Thymus (tissue), 11 donors: Measurements from ENCODE around the gene KIF13A. TPM values are rescaled to one million over a fixed set of nuclear protein-coding genes. Genes with fewer than 3 reads are reported as not detected.
"Not testable (repeated sequence)": the region's sequence is repeated elsewhere in the genome, so short reads cannot be mapped to it uniquely, and the experiment has no call there.

Experiments used
- DNase-seq, 9 donors: peaks; one replicate each; pipeline ENCODE4 v3.0.0-alpha.2; 2013; ENCODE audit warnings: low spot score in 9 of 9, low read depth in 6 of 9, missing footprints in 1 of 9
- H3K27ac ChIP-seq, 2 donors: one replicate each; pipeline ENCODE4 v1.5.1; 2013; ENCODE audit warnings: control low read depth in 1 of 2, low read depth in 1 of 2, low read length in 1 of 2, mild to moderate bottlenecking in 1 of 2, moderate library complexity in 1 of 2
- H3K27me3 ChIP-seq, 2 donors: one replicate each; pipeline ENCODE4 v1.5.1; 2013; ENCODE audit warnings: low read length in 1 of 2; ENCODE audit not compliant: control insufficient read depth in 2 of 2, insufficient read depth in 1 of 2
- H3K36me3 ChIP-seq, 2 donors: one replicate each; pipeline ENCODE4 v1.5.1; 2013; ENCODE audit warnings: low read length in 1 of 2, mild to moderate bottlenecking in 1 of 2, moderate library complexity in 1 of 2; ENCODE audit not compliant: control insufficient read depth in 2 of 2, insufficient read depth in 2 of 2
- H3K4me1 ChIP-seq, 2 donors: one replicate each; pipeline ENCODE4 v1.5.1; 2013; ENCODE audit warnings: low read length in 2 of 2; ENCODE audit not compliant: control insufficient read depth in 2 of 2, insufficient read depth in 2 of 2
- H3K4me3 ChIP-seq, 2 donors: one replicate each; pipeline ENCODE4 v1.5.1; 2013; ENCODE audit warnings: low read length in 2 of 2, control low read depth in 1 of 2, mild to moderate bottlenecking in 1 of 2
- H3K9me3 ChIP-seq, 2 donors: one replicate each; pipeline ENCODE4 v1.5.1; 2013; ENCODE audit warnings: low read length in 1 of 2, mild to moderate bottlenecking in 1 of 2; ENCODE audit not compliant: control insufficient read depth in 2 of 2, insufficient read depth in 1 of 2
- WGBS: extraction: QIAGEN DNeasy Blood & Tissue Kit; methylation state at CpG from one replicate; pipeline ENCODE4 v1.1.7; 2013; 5-methylcytosine and 5-hydroxymethylcytosine counted together
- polyA plus RNA-seq: library from polyadenylated mRNA; stranded (reverse); fragments of 200-250 nt; gene quantifications from one replicate; pipeline ENCODE4 v1.2.3, GENCODE V29; 2013
- total RNA-seq: library from RNA; stranded (reverse); fragments of 120-200 nt; gene quantifications from one replicate; pipeline ENCODE4 v1.2.4, GENCODE V29; 2013
- donor health status: healthy.

Gene KIF13A
- total and polyA plus RNA-seq, 2 donors: 8.5 to 13.7 TPM

DNA sequence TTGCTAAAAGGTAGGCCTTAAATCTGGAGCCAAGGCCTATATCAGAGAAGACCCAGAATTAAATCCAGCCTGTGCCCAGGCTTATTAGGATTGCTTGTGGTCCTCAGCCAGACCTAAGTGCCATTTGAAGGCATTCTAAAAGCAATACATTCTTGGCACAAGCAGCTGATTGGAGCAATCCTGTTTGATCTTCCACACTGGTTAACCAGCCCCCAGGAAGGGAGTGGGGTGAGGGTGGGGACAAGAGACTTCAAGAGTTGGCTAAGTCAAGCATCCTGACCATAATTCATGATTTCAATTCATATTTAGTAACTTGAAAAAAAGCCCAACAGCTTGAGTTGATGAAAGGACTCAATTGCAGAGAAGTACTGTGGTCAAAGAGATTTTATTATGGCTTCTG is 128.9 kb downstream of the KIF13A start:
- Histone ChIP-seq H3K27ac (no peak overlapping the region), H3K27me3 (no peaks in the 10 kb centered on the region), H3K9me3 (no peaks in the 10 kb centered on the region), H3K4me1 (no peaks in the 10 kb centered on the region), H3K36me3 (no peaks in the 10 kb centered on the region), H3K4me3 (no peak overlapping the region)
- no peak for DNase-seq

DNA sequence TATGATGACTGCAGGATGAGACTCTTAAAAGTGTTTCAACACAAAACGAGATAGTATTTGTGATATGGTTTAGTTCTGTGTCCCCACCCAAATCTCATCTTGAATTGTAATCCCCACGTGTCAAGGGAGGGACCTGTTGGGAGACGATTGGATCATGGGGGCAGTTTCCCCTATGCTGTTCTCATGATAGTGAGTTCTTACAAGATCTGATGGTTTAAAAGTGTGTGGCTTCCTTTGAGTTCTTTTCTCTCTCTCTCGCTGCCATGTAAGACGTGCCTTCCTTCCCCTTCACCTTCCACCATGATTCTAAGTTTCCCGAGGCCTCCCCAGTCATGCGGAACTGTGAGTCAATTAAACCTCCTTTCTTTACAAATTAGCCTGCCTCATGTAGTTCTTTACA is 130.2 kb downstream of the KIF13A start:
- not testable (repeated sequence) for DNase-seq, H3K4me3 ChIP-seq, H3K36me3 ChIP-seq, H3K9me3 ChIP-seq, H3K27ac ChIP-seq, H3K27me3 ChIP-seq, H3K4me1 ChIP-seq
- WGBS: 95% methylated on average over 7 of the region's 7 CpGs

DNA sequence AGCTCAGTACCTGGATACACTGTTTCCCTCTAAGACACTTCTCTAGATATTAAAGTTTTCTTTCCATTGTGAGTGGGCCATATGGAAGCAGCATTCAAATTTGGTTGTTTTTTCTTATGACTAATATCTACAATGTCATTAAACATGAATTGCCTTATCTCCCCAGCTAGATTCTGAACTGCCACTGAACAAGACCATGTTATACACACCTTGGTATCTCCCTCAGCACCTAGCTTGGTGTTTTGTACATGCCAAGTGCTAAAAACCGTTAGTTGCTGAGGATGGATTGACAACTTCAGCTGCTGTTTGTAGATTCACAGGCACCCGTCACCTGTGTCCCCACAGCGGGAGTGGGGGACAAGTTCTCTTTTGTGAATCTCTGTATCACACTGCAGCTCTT is 131.1 kb downstream of the KIF13A start:
- Histone ChIP-seq H3K9me3 (no peaks in the 10 kb centered on the region), H3K4me3 (no peak overlapping the region), H3K4me1 (no peaks in the 10 kb centered on the region), H3K27me3 (no peaks in the 10 kb centered on the region), H3K27ac (no peak overlapping the region), H3K36me3 (no peaks in the 10 kb centered on the region)
- no peak for DNase-seq
- 98% methylated on average over 3 of the region's 3 CpGs for WGBS

DNA sequence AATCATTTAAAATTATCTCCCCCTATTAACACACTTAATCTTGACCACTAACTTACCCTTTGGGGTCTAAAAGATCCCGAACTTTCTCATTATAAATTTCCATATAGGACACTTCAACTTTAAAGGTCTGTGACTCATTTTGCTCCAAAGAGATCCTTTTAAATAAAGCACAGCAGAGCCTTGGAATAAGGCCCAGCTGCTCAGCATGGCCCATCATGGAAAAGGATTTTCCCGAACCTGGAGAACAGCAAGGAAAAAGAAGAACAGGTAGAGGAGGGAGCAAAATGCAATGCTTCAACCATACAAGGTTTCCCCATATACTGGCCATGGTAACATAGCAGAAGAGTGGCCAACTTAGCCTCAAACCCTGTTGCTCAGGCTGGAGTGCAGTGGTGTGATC is 132.1 kb downstream of the KIF13A start:
- H3K4me3 ChIP-seq: no peak overlapping the region
- DNase-seq: no peak
- no peaks in the 10 kb centered on the region for H3K4me1 ChIP-seq
- no peaks in the 10 kb centered on the region for H3K9me3 ChIP-seq
- no peak overlapping the region for H3K27ac ChIP-seq
- no peaks in the 10 kb centered on the region for H3K27me3 ChIP-seq
- H3K36me3 ChIP-seq: no peaks in the 10 kb centered on the region
- WGBS: 98% methylated on average over 2 of the region's 2 CpGs

DNA sequence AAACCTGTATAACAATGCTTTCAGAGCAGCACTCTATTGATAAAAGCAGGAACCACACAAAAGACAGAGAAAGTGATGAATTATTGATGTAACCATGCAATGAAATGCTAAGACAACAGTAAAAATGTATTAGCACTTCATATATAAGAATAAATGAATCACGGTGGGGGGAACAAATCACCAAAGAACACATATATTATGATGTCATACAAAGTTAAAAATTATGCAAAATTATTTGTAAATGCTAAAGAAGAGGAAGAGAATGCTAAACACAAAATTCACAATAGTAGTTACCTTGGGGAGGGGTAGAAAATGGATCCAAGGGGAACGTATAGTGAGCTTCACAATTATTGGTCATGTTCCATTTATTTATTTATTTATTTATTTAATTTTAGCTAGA is 133.9 kb downstream of the KIF13A start:
- Histone ChIP-seq H3K4me1 (no peaks in the 10 kb centered on the region), H3K9me3 (no peaks in the 10 kb centered on the region), H3K4me3 (no peak overlapping the region), H3K36me3 (no peaks in the 10 kb centered on the region), H3K27ac (no peak overlapping the region), H3K27me3 (no peaks in the 10 kb centered on the region)
- DNase-seq: no peak
- WGBS: 97% methylated on average over 2 of the region's 2 CpGs

DNA sequence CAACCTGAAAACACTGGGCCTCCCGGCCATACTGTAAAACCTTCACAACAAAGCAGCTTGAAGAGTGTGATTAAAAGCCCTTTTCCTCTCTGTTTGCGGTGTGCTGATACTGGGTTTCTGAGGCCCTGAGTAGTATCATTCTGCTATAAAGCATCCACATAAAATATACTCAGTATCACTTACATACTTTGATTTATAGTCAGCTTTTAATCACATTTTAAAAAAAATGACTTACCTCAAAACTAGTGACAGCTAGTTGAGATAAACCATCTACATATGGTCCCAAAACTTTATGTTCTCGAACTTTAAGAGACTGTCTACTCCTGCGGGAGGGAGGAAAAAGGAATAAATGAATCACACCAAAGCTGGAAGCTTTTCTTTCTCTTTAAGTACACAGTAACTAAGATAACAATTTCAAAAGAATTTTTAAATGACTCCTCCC is 135.7 kb downstream of the KIF13A start:
- no peaks in the 10 kb centered on the region for H3K27me3 ChIP-seq
- H3K27ac ChIP-seq: no peak overlapping the region
- H3K4me1 ChIP-seq: no peaks in the 10 kb centered on the region
- no peaks in the 10 kb centered on the region for H3K9me3 ChIP-seq
- DNase-seq: no peak
- no peaks in the 10 kb centered on the region for H3K36me3 ChIP-seq
- WGBS: 86% methylated on average over 4 of the region's 4 CpGs
- H3K4me3 ChIP-seq: no peak overlapping the region

DNA sequence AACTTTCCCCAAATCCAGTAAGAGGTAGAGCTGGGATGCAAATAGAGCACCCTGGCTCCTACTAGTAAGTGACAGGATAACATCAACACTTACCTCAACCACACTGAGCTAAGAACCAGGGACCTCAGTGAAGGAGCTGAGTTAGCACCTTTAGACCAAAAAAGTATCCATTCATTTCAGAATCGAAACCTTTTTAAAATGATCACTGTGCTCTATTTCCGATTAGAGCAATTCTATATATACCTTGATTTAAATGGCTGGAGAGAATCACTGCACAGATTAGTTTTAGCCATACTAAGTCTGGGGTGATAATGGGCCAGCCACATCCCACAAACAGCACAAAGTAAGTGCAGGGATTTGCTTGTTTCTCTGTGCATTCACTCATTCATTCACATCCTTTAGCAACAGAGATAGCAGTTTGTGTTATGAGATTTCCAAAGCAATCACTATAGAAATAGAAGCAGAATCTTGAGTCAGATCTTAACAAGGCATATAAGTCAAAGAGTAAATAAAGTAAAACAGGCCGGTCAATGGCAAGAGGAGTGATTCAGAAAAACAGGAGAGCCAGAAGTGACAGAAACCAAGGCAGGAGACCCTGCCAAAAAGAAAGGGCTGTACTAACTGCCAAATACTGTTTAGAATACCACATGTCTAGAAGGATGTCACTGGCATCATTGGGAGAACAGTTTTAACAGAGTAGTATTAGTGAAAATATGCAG is 136.3 kb downstream of the KIF13A start:
- no peaks in the 10 kb centered on the region for H3K9me3 ChIP-seq
- DNase-seq: no peak
- no peaks in the 10 kb centered on the region for H3K36me3 ChIP-seq
- WGBS: 95% methylated on average over 3 of the region's 3 CpGs
- no peaks in the 10 kb centered on the region for H3K27me3 ChIP-seq
- H3K4me1 ChIP-seq: no peaks in the 10 kb centered on the region
- no peak overlapping the region for H3K4me3 ChIP-seq
- no peak overlapping the region for H3K27ac ChIP-seq

DNA sequence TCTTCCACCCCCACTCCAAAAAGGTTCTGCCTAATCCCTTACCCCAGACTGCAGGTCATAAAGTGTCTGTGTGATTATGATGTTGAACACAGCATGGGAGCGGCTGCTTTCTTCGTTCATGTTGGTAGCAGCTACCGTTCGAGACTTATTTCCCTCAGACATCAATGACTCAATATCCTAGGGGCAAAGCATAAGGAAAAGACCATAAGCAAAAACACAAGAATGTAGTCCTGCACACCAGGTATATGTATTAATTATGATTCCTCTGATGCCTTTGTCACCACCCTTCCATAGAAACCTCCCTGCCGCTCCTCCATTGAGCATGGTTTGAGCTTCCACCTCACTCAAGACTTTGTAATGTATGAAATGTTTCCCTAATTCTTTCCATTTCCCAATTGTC is 137.2 kb downstream of the KIF13A start:
- no peaks in the 10 kb centered on the region for H3K9me3 ChIP-seq
- no peaks in the 10 kb centered on the region for H3K27me3 ChIP-seq
- DNase-seq: no peak
- over 99% methylated on average over 5 of the region's 5 CpGs for WGBS
- no peaks in the 10 kb centered on the region for H3K4me1 ChIP-seq
- H3K36me3 ChIP-seq: no peaks in the 10 kb centered on the region
- H3K4me3 ChIP-seq: no peak overlapping the region
- no peak overlapping the region for H3K27ac ChIP-seq

DNA sequence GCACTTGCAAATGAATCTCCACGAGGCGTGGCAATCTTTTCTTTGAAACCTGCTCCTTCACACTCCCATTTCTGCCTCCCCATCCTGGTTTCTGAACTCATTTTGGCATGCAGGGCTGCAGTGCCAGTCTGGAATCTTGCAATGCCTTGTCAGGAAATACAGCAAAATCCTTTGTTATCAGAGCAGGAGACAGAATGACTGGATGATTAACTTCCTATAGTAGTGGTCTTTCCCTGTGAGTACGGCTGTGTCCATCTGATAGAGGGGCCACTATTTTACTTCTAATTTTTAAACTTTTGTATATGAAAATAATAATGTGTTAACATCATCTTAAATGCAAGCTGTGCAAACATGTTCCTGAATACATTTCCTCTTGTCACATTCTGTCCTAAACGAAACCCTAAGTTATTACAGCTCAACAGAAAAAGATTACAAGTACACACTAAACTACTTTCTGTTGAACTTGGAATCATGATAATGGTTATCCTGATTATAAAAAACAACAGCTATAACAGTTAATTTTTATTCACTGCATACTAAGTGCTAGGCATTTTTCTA is 140.2 kb downstream of the KIF13A start:
- no peak for DNase-seq
- H3K27ac ChIP-seq: no peak overlapping the region
- no peaks in the 10 kb centered on the region for H3K27me3 ChIP-seq
- no peaks in the 10 kb centered on the region for H3K36me3 ChIP-seq
- H3K4me1 ChIP-seq: no peaks in the 10 kb centered on the region
- no peak overlapping the region for H3K4me3 ChIP-seq
- 97% methylated on average over 4 of the region's 4 CpGs for WGBS
- H3K9me3 ChIP-seq: no peaks in the 10 kb centered on the region
